HepG2 (cell line): Measurements from ENCODE around the gene GDI1. TPM values are rescaled to one million over a fixed set of nuclear protein-coding genes. Genes with fewer than 3 reads are reported as not detected.

ENCODE experiments used
- E2F1 ChIP-seq: sonication (generic); formaldehyde crosslinking; IDR thresholded peaks from 2 replicates; pipeline ENCODE4 v1.5.0; 2020; ENCODE audit warnings: missing genetic modification reagents
- GPN1 ChIP-seq: sonication (generic); formaldehyde crosslinking; IDR thresholded peaks from 2 replicates; pipeline ENCODE4 v1.5.1; 2020; ENCODE audit warnings: missing genetic modification reagents, borderline replicate concordance
- KLF11 ChIP-seq: IDR thresholded peaks from 2 replicates; pipeline ENCODE4 v1.6.1; 2016; ENCODE audit warnings: missing compliant biosample characterization
- NKX3-1 ChIP-seq: sonication (generic); formaldehyde crosslinking; IDR thresholded peaks from 2 replicates; pipeline ENCODE4 v1.5.0; 2020; ENCODE audit warnings: missing genetic modification reagents
- PHF5A ChIP-seq: IDR thresholded peaks from one replicate; pipeline ENCODE4 v1.6.1; 2018; ENCODE audit warnings: low read depth, missing genetic modification reagents; ENCODE audit not compliant: unreplicated experiment
- SATB2 ChIP-seq: sonication (generic); formaldehyde crosslinking; IDR thresholded peaks from 2 replicates; pipeline ENCODE4 v1.5.0; 2020; ENCODE audit warnings: missing genetic modification reagents
- SMARCE1 ChIP-seq: fragments of 450-650 bp; IDR thresholded peaks from 2 replicates; pipeline ENCODE4 v1.6.1; 2017; ENCODE audit warnings: borderline replicate concordance
- SRSF4 ChIP-seq: fragments of 200-400 bp; formaldehyde crosslinking; IDR thresholded peaks from one replicate; pipeline ENCODE4 v1.6.1; 2018; ENCODE audit warnings: mild to moderate bottlenecking, low read depth, low read length, moderate library complexity; ENCODE audit not compliant: poor library complexity, severe bottlenecking
- TBL1XR1 ChIP-seq: fragments of 150-350 bp; IDR thresholded peaks from 2 replicates; pipeline ENCODE4 v1.6.1; 2014; ENCODE audit warnings: borderline replicate concordance, low read length; ENCODE audit not compliant: partially characterized antibody
- TFAP4 ChIP-seq: sonication (generic); IDR thresholded peaks from 2 replicates; pipeline ENCODE4 v1.6.1; 2016; ENCODE audit warnings: low read depth, borderline replicate concordance
- ZNF276 ChIP-seq: sonication (generic); formaldehyde crosslinking; IDR thresholded peaks from 2 replicates; pipeline ENCODE4 v1.4.0; 2020; ENCODE audit warnings: mild to moderate bottlenecking, low read depth, missing genetic modification reagents
- ZNF326 ChIP-seq: sonication (generic); formaldehyde crosslinking; IDR thresholded peaks from 2 replicates; pipeline ENCODE4 v1.4.0; 2020; ENCODE audit warnings: missing genetic modification reagents, borderline replicate concordance
- ZNF383 ChIP-seq: sonication (generic); formaldehyde crosslinking; IDR thresholded peaks from 2 replicates; pipeline ENCODE4 v1.4.0; 2020; ENCODE audit warnings: missing genetic modification reagents, mild to moderate bottlenecking, borderline replicate concordance
- ZNF546 ChIP-seq: sonication (generic); formaldehyde crosslinking; conservative IDR thresholded peaks from 2 replicates; pipeline ENCODE4 v1.8.1; 2023; ENCODE audit warnings: mild to moderate bottlenecking, missing genetic modification reagents
- polyA plus RNA-seq, 8 experiments: library from polyadenylated mRNA; depleted of rRNA in 3 of 8; stranded (reverse) in 7 of 8; unstranded in 1 of 8; fragments of >200 nt; fragmentation: Illumina TruSeq in 4 of 8; extraction: Trizol in 4 of 8; gene quantifications; 2 replicates each; pipeline versions ENCODE4 v1.2.1 to v1.2.3, GENCODE V29; 2011 to 2016; ENCODE audit warnings: low read depth in 4 of 8, missing spikeins in 1 of 8, mixed read lengths in 1 of 8; ENCODE audit not compliant: insufficient read depth in 1 of 8
- total RNA-seq, 5 experiments: library from RNA; depleted of rRNA; stranded (reverse); fragments of >200 nt; fragmentation: Illumina TruSeq; extraction: Trizol; gene quantifications; 2 replicates each; pipeline ENCODE4 v1.2.3, GENCODE V29; 2016; ENCODE audit warnings: low read depth in 1 of 5
- TF ChIP-seq, protein P1 (sequence below): sonication (generic); formaldehyde crosslinking; IDR thresholded peaks from 2 replicates; pipeline ENCODE4 v1.4.0; 2020; ENCODE audit warnings: mild to moderate bottlenecking, missing genetic modification reagents
- TF ChIP-seq, protein P2 (sequence below): fragments of 450-650 bp; IDR thresholded peaks from 2 replicates; pipeline ENCODE4 v1.6.1; 2017

GDI1 gene
- total and polyA plus RNA-seq, 2 of the 13 experiments (the other 11 are each of a cell fraction or from before 2014, with no cell fraction given): 17.4 to 105 TPM

GRCh38 chrX:154428176-154429171 lies 8.5 kb upstream of the GDI1 start, which contains the start of gene ATP6AP1 (continued):
- TF ChIP-seq, protein P1, sequence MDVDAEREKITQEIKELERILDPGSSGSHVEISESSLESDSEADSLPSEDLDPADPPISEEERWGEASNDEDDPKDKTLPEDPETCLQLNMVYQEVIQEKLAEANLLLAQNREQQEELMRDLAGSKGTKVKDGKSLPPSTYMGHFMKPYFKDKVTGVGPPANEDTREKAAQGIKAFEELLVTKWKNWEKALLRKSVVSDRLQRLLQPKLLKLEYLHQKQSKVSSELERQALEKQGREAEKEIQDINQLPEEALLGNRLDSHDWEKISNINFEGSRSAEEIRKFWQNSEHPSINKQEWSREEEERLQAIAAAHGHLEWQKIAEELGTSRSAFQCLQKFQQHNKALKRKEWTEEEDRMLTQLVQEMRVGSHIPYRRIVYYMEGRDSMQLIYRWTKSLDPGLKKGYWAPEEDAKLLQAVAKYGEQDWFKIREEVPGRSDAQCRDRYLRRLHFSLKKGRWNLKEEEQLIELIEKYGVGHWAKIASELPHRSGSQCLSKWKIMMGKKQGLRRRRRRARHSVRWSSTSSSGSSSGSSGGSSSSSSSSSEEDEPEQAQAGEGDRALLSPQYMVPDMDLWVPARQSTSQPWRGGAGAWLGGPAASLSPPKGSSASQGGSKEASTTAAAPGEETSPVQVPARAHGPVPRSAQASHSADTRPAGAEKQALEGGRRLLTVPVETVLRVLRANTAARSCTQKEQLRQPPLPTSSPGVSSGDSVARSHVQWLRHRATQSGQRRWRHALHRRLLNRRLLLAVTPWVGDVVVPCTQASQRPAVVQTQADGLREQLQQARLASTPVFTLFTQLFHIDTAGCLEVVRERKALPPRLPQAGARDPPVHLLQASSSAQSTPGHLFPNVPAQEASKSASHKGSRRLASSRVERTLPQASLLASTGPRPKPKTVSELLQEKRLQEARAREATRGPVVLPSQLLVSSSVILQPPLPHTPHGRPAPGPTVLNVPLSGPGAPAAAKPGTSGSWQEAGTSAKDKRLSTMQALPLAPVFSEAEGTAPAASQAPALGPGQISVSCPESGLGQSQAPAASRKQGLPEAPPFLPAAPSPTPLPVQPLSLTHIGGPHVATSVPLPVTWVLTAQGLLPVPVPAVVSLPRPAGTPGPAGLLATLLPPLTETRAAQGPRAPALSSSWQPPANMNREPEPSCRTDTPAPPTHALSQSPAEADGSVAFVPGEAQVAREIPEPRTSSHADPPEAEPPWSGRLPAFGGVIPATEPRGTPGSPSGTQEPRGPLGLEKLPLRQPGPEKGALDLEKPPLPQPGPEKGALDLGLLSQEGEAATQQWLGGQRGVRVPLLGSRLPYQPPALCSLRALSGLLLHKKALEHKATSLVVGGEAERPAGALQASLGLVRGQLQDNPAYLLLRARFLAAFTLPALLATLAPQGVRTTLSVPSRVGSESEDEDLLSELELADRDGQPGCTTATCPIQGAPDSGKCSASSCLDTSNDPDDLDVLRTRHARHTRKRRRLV: no peak
- TF ChIP-seq SMARCE1: no peak
- TF ChIP-seq ZNF546 (CRISPR knock-in tag): no peak
- no peak for TF ChIP-seq TBL1XR1
- TF ChIP-seq KLF11 (CRISPR knock-in tag): no peak
- TF ChIP-seq E2F1: no peak
- TF ChIP-seq ZNF383 (CRISPR knock-in tag): no peak
- TF ChIP-seq TFAP4: peak; percentile 62; the same call in 1 of the 2 replicates
- no peak for TF ChIP-seq SATB2 (CRISPR knock-in tag)
- TF ChIP-seq NKX3-1 (CRISPR knock-in tag): peak; percentile 44; the same call in 1 of the 2 replicates
- no peak for TF ChIP-seq ZNF326 (CRISPR knock-in tag)
- TF ChIP-seq PHF5A (CRISPR knock-in tag): no peak
- no peak for TF ChIP-seq SRSF4
- TF ChIP-seq GPN1: no peak
- TF ChIP-seq, protein P2, sequence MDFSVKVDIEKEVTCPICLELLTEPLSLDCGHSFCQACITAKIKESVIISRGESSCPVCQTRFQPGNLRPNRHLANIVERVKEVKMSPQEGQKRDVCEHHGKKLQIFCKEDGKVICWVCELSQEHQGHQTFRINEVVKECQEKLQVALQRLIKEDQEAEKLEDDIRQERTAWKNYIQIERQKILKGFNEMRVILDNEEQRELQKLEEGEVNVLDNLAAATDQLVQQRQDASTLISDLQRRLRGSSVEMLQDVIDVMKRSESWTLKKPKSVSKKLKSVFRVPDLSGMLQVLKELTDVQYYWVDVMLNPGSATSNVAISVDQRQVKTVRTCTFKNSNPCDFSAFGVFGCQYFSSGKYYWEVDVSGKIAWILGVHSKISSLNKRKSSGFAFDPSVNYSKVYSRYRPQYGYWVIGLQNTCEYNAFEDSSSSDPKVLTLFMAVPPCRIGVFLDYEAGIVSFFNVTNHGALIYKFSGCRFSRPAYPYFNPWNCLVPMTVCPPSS: no peak
- TF ChIP-seq ZNF276 (CRISPR knock-in tag): no peak
